Suppressor macrophage (primary cell): ENCODE data around the gene TMEM191B.
"Not testable (repeated sequence)": the region's sequence is repeated elsewhere in the genome, so short reads cannot be mapped to it uniquely, and the experiment has no call there.

ENCODE experiments used
- DNase-seq, 4 experiments: peaks; one replicate each; pipeline ENCODE4 v3.0.0-alpha.2; 2020 to 2022

The TMEM191B gene

DNA sequence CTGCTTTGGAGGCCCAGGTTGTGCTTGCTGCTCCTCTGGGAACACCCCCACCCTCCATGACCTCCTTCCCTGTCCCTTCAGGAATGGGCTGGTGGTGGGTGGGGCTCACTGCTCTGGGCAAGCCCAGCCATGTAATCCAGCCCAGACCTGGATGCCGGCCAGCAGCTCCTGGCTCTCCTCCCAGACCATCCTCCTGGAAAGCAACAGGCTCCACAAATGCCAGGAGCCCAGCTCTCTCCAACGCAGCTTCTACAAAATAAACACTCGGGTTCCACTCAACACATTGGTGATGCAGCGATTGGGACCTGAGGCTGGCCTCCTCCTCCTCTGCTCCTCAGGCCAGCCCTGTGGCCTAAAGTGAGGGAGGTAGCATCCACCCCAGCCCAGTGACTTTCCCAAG, 30.9 kb downstream of the TMEM191B start:
- DNase-seq: not testable (repeated sequence)

DNA sequence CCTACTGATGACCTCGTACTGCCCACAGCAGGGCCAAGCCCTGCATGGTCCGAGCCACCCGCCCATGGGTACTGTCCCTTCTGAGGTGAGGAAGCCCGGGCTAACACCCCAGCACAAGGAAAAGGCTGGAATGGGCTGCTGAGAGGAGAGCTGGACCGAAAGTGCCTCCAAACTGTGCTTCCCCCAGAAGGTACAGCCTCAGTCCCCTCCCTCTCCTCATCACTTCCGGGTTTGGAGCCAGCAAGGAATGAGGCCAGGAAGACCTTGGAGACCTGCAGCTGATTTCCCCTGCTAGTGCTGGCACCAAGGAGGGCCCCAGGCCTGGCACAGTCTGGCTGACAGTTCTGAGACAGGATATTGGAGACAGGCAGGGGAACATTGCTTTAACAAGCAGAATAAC, 31.3 kb downstream of the TMEM191B start:
- DNase-seq: not testable (repeated sequence)

DNA sequence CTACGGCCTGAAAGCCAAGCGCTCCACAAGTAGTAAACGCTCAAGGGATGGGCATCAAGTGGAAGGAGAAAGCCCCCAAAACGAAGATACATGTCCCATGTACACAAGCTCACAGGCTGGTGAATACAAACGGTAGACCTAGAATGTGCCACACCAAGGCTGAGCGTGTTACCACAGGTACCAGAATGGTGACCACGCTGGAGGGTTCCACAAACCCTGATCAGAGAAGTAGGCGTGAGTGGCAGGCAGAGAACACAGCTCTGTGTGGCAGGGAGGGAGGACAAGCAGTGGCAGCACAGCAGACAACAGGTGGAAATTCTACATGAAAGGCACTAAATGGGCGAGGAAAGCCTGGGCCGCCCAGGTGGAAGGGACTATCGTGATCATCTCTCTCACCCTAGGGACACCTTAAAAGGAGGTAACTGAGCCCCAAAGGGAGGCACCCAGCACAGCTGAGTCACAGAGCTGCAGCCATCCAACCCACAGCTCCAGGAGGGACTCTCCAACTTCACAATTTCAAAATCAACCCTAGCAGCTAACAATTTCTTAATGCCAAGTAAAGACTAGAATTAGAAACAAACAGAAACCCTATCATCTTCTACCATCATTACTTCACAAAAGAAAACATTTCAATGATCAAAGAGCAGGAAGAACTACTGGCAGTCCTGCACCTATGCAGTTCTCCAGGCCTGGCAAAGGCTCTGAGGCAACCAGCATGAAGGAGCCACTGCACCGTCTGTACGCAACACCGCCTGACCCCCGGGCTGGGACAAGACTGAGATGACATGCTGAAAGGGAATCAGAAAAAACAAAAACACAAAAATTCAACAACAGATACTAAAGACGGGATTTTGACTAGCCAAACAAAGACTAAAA, 32.7 kb downstream of the TMEM191B start:
- DNase-seq: not testable (repeated sequence)

DNA sequence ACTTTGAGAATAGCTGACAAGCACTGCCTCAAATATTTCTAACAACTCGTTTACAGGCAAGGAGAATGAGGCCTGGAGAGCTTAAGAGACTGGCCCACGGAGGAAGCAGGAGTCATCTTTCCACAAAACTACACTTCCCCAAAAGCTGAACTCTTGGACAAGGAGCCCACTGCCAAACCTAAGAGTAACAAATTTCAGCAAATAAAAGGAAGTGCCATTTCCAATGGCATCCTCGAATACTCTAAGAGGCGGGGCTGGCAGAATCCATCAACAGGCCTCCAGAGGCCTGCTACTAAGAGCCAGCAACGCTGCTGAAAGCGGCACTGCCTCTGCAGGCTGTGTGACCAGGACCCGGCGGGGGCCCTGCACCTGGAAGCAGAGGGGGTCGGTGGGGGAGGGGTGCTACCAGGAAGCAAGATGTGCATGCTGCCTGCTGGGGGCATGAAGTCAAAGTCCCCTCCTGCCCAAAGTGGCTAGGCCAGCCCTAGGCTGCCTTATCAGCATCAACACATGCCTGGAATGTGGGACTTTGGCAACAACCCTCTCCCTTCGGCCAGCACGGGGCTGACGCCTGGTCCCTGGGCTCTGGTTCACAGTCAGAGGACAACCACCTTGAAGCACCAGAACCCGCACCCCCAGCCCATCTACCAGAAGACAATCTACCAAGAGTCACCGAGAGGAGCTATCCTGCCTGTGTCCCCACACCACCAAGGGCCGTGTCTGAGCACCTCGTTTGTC, 43.1 kb downstream of the TMEM191B start:
- DNase-seq: not testable (repeated sequence)

DNA sequence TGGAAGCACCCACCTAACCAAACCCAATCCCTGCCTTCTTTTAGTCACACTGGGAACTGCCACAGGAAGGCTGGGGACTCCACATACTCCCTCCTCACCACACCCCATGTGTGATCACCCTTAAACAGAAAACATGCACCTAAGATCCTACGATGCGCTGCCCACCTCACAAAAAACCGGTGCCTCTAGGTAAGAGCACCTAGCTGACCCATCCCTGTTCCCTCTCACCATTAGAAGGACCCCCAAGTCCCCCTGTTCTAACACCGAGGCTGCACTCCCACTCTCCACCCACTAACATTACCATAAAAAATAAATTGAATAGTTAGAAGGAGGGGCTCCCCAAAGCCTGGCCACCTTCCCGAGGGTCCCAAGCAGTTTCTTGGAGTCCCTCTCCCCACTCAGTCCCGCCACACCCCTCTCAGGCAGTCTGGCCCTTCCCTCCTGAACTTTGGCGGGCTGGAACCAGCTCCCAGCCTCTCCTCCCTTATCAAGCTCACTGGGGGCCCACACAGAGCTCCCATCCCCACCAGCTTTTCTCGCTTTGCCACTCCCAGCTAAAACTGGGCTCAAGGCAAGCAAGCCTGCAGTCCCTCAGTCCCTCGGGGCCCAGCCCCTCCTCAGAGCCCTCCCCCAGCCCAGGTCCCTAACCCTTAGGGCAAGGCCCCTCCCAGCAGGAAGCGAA, 46.0 kb downstream of the TMEM191B start:
- DNase-seq: not testable (repeated sequence)

DNA sequence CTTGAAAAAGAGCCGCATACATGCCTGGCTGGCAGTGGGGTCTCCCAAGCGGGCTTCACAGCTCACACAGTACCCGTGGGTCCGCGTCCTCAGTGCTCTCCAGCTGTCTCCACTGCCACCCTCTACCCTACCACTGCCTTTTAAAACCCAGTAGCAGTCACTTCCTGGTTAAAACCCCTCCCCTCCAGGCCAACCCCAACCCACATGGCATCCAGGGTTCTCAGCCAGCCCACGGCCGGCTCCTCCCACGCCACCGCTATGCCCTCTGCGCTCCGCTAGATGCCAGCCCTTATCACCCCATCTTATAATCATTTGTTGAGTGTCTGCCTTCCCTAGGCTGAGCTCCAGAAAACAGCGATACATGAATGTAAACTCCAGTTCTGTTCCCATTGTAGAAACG, 47.0 kb downstream of the TMEM191B start:
- DNase-seq: not testable (repeated sequence)

DNA sequence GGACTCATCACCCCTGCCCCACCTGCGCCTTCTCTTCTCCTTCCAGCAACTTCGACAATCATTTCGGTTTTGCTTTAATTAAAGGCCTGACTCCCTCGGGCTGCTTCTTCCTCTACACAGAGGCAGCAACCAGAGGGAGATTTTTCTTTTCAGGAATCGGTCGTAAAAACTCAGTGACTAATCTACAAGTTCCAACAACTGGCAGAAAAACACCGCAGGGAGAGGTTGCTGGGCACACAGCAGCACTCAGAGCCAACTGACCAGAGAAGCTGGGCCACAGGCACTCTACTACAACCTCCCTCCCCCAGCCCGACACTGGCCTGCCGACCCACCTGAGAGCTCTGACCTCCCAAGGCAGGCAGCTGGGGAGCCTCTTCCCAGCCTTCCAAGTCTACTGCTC, 48.1 kb downstream of the TMEM191B start:
- DNase-seq: not testable (repeated sequence)

DNA sequence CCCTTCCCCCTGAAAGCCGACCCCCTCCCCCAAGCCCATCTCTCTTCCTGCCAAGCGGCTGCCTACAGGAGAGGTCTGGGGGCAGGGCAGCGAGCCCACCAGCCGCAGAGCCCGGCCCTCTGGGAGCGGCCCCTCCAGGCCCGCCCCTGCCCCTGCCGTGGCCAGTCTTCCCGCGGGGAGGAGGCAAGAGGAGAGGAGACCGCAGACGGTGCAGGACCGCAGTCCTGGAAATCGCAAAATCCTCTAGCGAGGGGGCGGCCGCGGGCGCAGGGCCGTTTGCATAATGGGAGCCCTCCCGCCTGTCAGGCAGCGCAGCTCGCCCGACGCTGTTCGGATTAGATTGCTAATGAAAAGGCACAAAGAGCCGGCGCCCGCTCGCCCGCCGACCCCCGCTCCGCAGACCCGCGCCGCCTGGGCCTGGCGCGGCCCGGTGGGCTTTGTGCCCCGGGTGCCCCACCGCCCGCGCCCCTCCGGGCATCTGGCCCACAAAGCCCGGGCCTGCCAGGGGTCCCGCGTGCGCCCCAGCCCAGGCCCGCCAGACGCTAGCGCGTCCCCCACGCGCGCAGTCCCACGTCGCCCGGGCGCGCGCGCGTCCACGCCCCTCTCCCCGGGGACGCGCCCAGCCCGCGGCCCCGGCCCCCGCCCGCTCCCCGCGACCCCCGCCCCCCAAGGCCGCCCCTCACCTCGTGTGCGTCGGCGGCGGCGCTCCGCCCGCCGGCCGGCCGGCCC, 49.7 kb downstream of the TMEM191B start:
- not testable (repeated sequence) for DNase-seq

DNA sequence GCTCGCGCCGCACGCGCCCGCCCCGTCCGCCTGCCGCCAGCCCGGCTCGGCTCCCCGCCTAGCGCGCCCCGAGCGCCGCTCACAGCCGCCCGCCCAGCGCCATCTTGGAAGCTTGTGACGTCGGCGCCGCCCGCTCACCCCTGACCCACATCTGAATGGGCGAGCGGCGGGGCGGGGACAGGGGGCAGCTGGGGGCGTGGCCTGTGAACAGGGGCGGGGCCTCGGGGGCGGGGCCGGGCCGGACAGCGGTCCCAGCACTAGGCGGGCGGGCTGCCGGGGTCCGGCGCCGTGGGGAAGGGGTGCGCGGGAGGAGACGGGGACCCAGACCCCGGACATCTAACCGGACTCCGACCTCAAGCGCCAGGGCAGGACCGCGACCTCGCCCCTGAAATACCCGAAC, 50.2 kb downstream of the TMEM191B start:
- DNase-seq: peak in 1 of 4 experiments; percentile 61
